ENCODE results near the gene USP31. TPM values are rescaled to one million over a fixed set of nuclear protein-coding genes. Genes with fewer than 3 reads are reported as not detected.

USP31 gene
- total RNA-seq, 3 donors from 2014 or later (not counting 1 experiment from before 2014, with no cell fraction given), result 6.1 to 6.6 (median 6.3) TPM

DNA sequence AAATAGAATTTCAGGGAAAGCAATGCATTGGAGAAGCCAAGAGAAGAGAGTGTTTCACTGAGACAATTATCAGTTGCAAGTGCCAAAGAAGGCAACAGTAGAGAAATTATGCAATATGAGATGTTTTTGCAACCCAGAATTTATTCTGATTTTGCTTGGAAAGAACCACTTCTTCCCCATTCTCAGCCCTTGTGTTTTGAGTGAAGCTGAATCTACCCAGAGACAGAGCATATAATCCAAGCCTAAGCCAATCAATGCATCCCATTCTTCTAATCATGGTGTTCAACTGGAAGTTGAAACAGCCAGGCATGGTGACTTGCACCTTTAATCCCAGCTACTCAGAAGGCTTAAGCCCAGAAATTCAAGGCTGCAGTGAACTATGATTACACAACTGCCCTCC is 26.4 kb upstream of the USP31 start:
- Histone ChIP-seq H3K27me3 (ENCODE audit: control insufficient read depth, insufficient read depth, low read length) (peaks cover 4% of the 10 kb centered on the region), H3K9me3 (ENCODE audit: control insufficient read depth, insufficient read depth, low read length) (no peaks in the 10 kb centered on the region), H3K4me1 (ENCODE audit: control insufficient read depth, insufficient read depth, low read length) (no peaks in the 10 kb centered on the region), H3K27ac (ENCODE audit: low read length) (no peak overlapping the region), H3K4me3 (ENCODE audit: low read length) (no peak overlapping the region), H3K36me3 (ENCODE audit: control insufficient read depth, insufficient read depth, low read length) (no peaks in the 10 kb centered on the region)
- Mint-ChIP-seq H3K4me1 (no peaks in the 10 kb centered on the region), H3K27me3 (ENCODE audit: low read depth in 2 of 2) (peaks cover 25 to 51% of the 10 kb centered on the region in 2 donors), H3K9me3 (no peaks in the 10 kb centered on the region), H3K36me3 (no peaks in the 10 kb centered on the region), H3K27ac (no peak overlapping the region), H3K4me3 (no peak overlapping the region)
- ATAC-seq (no peak), DNase-seq (no peak)
- intact Hi-C loops (cut with micrococcal nuclease), result no loop called here
- TF ChIP-seq, protein P1, sequence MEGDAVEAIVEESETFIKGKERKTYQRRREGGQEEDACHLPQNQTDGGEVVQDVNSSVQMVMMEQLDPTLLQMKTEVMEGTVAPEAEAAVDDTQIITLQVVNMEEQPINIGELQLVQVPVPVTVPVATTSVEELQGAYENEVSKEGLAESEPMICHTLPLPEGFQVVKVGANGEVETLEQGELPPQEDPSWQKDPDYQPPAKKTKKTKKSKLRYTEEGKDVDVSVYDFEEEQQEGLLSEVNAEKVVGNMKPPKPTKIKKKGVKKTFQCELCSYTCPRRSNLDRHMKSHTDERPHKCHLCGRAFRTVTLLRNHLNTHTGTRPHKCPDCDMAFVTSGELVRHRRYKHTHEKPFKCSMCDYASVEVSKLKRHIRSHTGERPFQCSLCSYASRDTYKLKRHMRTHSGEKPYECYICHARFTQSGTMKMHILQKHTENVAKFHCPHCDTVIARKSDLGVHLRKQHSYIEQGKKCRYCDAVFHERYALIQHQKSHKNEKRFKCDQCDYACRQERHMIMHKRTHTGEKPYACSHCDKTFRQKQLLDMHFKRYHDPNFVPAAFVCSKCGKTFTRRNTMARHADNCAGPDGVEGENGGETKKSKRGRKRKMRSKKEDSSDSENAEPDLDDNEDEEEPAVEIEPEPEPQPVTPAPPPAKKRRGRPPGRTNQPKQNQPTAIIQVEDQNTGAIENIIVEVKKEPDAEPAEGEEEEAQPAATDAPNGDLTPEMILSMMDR (IDR thresholded peaks at IDR 0.05), result no peak

DNA sequence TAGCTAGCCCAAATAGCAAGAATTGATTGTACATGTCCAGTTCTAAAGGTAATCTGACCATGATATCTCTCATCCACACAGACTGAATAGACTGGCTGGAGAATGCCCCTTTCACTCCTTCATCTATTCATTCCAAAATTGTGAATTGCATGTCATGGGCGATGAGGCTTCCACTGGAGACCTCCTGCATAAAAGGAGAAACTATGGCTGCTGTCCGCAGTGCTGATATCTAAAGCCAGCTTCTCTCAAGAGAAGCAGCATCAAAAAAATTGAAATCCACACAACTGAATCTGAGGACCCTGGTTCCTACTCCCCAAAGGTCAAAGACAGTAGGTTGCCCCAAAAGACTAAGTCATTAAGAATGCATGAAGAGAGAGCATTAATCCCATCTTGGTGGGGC is 25.4 kb upstream of the USP31 start:
- no peak overlapping the region for H3K27ac Mint-ChIP-seq
- H3K4me1 Mint-ChIP-seq, result no peaks in the 10 kb centered on the region
- peaks cover 4% of the 10 kb centered on the region for H3K27me3 ChIP-seq (ENCODE audit: control insufficient read depth, insufficient read depth, low read length)
- no peak overlapping the region for H3K27ac ChIP-seq (ENCODE audit: low read length)
- H3K4me1 ChIP-seq (ENCODE audit: control insufficient read depth, insufficient read depth, low read length), result no peaks in the 10 kb centered on the region
- TF ChIP-seq, protein P1 (IDR thresholded peaks at IDR 0.05), result no peak
- ATAC-seq (no peak), DNase-seq (no peak)
- intact Hi-C loops (cut with micrococcal nuclease), result no loop called here
- H3K9me3 ChIP-seq (ENCODE audit: control insufficient read depth, insufficient read depth, low read length), result no peaks in the 10 kb centered on the region
- no peaks in the 10 kb centered on the region for H3K36me3 Mint-ChIP-seq
- no peaks in the 10 kb centered on the region for H3K9me3 Mint-ChIP-seq
- WGBS (ENCODE audit: insufficient coverage), result 56% methylated on average over 2 of the region's 2 CpGs
- H3K36me3 ChIP-seq (ENCODE audit: control insufficient read depth, insufficient read depth, low read length), result no peaks in the 10 kb centered on the region
- no peak overlapping the region for H3K4me3 Mint-ChIP-seq
- H3K27me3 Mint-ChIP-seq (ENCODE audit: low read depth in 2 of 2), result peaks cover 26 to 54% of the 10 kb centered on the region in 2 donors
- H3K4me3 ChIP-seq (ENCODE audit: low read length), result no peak overlapping the region

DNA sequence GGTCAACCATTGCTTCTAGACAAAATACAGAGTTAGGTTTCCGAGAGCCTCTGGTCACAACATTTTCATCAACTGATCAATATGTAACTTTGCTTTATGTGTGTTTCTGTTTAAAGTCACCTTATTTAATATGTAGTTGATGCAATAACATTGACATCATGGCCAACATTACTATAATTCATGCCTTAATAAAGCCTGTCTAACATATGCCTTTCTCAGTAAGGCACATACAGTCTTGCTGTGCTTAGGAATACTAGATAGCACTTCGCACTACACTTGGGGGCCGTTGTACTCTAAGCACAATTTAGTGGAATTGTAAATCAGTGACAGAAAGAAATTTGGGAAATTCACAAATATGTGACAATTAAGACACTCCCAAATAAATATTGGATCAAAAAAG is 23.7 kb upstream of the USP31 start:
- Histone ChIP-seq H3K4me3 (ENCODE audit: low read length) (no peak overlapping the region), H3K36me3 (ENCODE audit: control insufficient read depth, insufficient read depth, low read length) (no peaks in the 10 kb centered on the region), H3K27me3 (ENCODE audit: control insufficient read depth, insufficient read depth, low read length) (peaks cover 4% of the 10 kb centered on the region), H3K27ac (ENCODE audit: low read length) (no peak overlapping the region), H3K9me3 (ENCODE audit: control insufficient read depth, insufficient read depth, low read length) (no peaks in the 10 kb centered on the region), H3K4me1 (ENCODE audit: control insufficient read depth, insufficient read depth, low read length) (no peaks in the 10 kb centered on the region)
- TF ChIP-seq, protein P1 (IDR thresholded peaks at IDR 0.05), result no peak
- H3K27me3 Mint-ChIP-seq (ENCODE audit: low read depth in 2 of 2), result peaks cover 23 to 43% of the 10 kb centered on the region in 2 donors
- H3K9me3 Mint-ChIP-seq, result no peaks in the 10 kb centered on the region
- no peaks in the 10 kb centered on the region for H3K36me3 Mint-ChIP-seq
- ATAC-seq (no peak), DNase-seq (no peak)
- intact Hi-C loops (cut with micrococcal nuclease), result no loop called here
- WGBS (ENCODE audit: insufficient coverage), result 100% methylated on average over 2 of the region's 3 CpGs
- no peak overlapping the region for H3K4me3 Mint-ChIP-seq
- no peaks in the 10 kb centered on the region for H3K4me1 Mint-ChIP-seq
- H3K27ac Mint-ChIP-seq, result no peak overlapping the region

DNA sequence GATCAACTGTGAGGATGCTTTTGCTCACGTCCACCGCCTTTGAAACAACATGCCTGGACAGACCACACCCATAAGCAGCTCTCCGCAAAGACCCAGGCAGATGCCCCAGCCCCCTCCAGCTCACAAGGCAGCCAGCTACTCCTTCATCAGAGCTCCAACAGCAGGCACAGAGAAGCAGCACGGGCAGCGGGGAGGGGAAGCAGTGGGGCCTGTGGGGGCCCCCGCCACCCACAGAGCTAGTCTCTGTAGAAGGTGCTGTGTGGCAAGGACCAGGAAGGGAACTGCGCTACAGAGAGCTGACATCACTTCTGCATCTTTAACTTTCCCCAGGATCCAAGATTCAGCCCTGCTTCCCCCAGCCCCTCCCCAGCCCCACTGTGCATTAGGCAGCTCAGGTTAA is 23.3 kb upstream of the USP31 start:
- no peak for ATAC-seq

More for the DNA sequence above, 23.3 kb upstream of the USP31 start:
- Mint-ChIP-seq H3K4me3 (no peak overlapping the region), H3K27ac (no peak overlapping the region), H3K9me3 (no peaks in the 10 kb centered on the region), H3K36me3 (no peaks in the 10 kb centered on the region), H3K4me1 (no peaks in the 10 kb centered on the region), H3K27me3 (ENCODE audit: low read depth in 2 of 2) (peaks cover 27 to 38% of the 10 kb centered on the region in 2 donors)
- Histone ChIP-seq H3K4me1 (ENCODE audit: control insufficient read depth, insufficient read depth, low read length) (no peaks in the 10 kb centered on the region), H3K9me3 (ENCODE audit: control insufficient read depth, insufficient read depth, low read length) (no peaks in the 10 kb centered on the region), H3K36me3 (ENCODE audit: control insufficient read depth, insufficient read depth, low read length) (no peaks in the 10 kb centered on the region), H3K27ac (ENCODE audit: low read length) (no peak overlapping the region), H3K27me3 (ENCODE audit: control insufficient read depth, insufficient read depth, low read length) (peaks cover 4% of the 10 kb centered on the region), H3K4me3 (ENCODE audit: low read length) (no peak overlapping the region)
- TF ChIP-seq, protein P1 (IDR thresholded peaks at IDR 0.05), result no peak
- DNase-seq, result no peak
- 49% methylated on average over 7 of the region's 7 CpGs for WGBS (ENCODE audit: insufficient coverage)
- intact Hi-C loops (cut with micrococcal nuclease), result no loop called here
